Parathyroid adenoma (tissue), 2 donors: ENCODE data around the gene IDI1.
"Not testable (repeated sequence)": the region's sequence is repeated elsewhere in the genome, so short reads cannot be mapped to it uniquely, and the experiment has no call there.

Experiments used
- H2AFZ ChIP-seq: fragments of 300-600 bp; sonication (generic); one replicate; pipeline ENCODE4 v1.7.0; 2017; ENCODE audit warnings: antibody characterized with exemption, mild to moderate bottlenecking
- H3K27ac ChIP-seq: fragments of 300-600 bp; sonication (generic); one replicate; pipeline ENCODE4 v1.7.0; 2017
- H3K27me3 ChIP-seq: fragments of 300-600 bp; sonication (generic); one replicate; pipeline ENCODE4 v1.7.0; 2017; ENCODE audit warnings: low read length; ENCODE audit not compliant: control insufficient read depth, insufficient read depth
- H3K36me3 ChIP-seq: fragments of 300-600 bp; sonication (generic); one replicate; pipeline ENCODE4 v1.7.0; 2017; ENCODE audit warnings: low read length; ENCODE audit not compliant: control insufficient read depth, insufficient read depth
- H3K4me1 ChIP-seq: fragments of 300-600 bp; sonication (generic); one replicate; pipeline ENCODE4 v1.7.0; 2017; ENCODE audit warnings: control low read depth
- H3K4me2 ChIP-seq: fragments of 300-600 bp; sonication (generic); one replicate; pipeline ENCODE4 v1.7.0; 2017; ENCODE audit warnings: low read length
- H3K4me3 ChIP-seq: fragments of 300-600 bp; sonication (generic); one replicate; pipeline ENCODE4 v1.7.0; 2017; ENCODE audit warnings: low read depth, low read length
- H3K79me2 ChIP-seq: fragments of 300-600 bp; sonication (generic); one replicate; pipeline ENCODE4 v1.7.0; 2017; ENCODE audit warnings: control low read depth
- H3K9ac ChIP-seq: fragments of 300-600 bp; sonication (generic); one replicate; pipeline ENCODE4 v1.7.0; 2017; ENCODE audit warnings: mild to moderate bottlenecking
- H3K9me3 ChIP-seq: fragments of 300-600 bp; sonication (generic); one replicate; pipeline ENCODE4 v1.7.0; 2017; ENCODE audit warnings: low read length; ENCODE audit not compliant: control insufficient read depth
- CTCF ChIP-seq: fragments of 300-600 bp; sonication (generic); IDR thresholded peaks from one replicate; pipeline ENCODE4 v1.7.0; 2017; ENCODE audit warnings: antibody characterized with exemption, mild to moderate bottlenecking
- donor health status: primary hyperparathyroidism.

IDI1 gene

GRCh38 chr10:1074748-1075308 is 25.9 kb upstream of the IDI1 start:
- no peak for TF ChIP-seq CTCF
- no peaks in the 10 kb centered on the region for H3K27me3 ChIP-seq
- no peak overlapping the region for H3K9ac ChIP-seq
- peaks cover 8% of the 10 kb centered on the region for H3K79me2 ChIP-seq
- no peak overlapping the region for H2AFZ ChIP-seq
- no peaks in the 10 kb centered on the region for H3K4me1 ChIP-seq
- no peak overlapping the region for H3K4me2 ChIP-seq
- no peak overlapping the region for H3K27ac ChIP-seq
- no peaks in the 10 kb centered on the region for H3K36me3 ChIP-seq
- no peak overlapping the region for H3K4me3 ChIP-seq
- H3K9me3 ChIP-seq = no peaks in the 10 kb centered on the region

- H3K4me2 ChIP-seq = no peak overlapping the region
- H3K9me3 ChIP-seq = no peaks in the 10 kb centered on the region
- no peak overlapping the region for H3K27ac ChIP-seq
- no peaks in the 10 kb centered on the region for H3K36me3 ChIP-seq
- peaks cover 8% of the 10 kb centered on the region for H3K79me2 ChIP-seq
- TF ChIP-seq CTCF = no peak
- H3K4me3 ChIP-seq = no peak overlapping the region
- H3K27me3 ChIP-seq = no peaks in the 10 kb centered on the region
- H2AFZ ChIP-seq = no peak overlapping the region
- H3K9ac ChIP-seq = no peak overlapping the region
- no peaks in the 10 kb centered on the region for H3K4me1 ChIP-seq
Observed at GRCh38 chr10:1074052-1074747, 25.3 kb upstream of the IDI1 start.

- no peaks in the 10 kb centered on the region for H3K4me1 ChIP-seq
- no peak for TF ChIP-seq CTCF
- H3K27ac ChIP-seq = no peak overlapping the region
- no peak overlapping the region for H3K9ac ChIP-seq
- H3K36me3 ChIP-seq = no peaks in the 10 kb centered on the region
- H3K4me2 ChIP-seq = no peak overlapping the region
- H3K27me3 ChIP-seq = no peaks in the 10 kb centered on the region
- peaks cover 19% of the 10 kb centered on the region for H3K79me2 ChIP-seq
- H2AFZ ChIP-seq = no peak overlapping the region
- no peaks in the 10 kb centered on the region for H3K9me3 ChIP-seq
- H3K4me3 ChIP-seq = no peak overlapping the region
Observed at GRCh38 chr10:1070919-1071318, 22.0 kb upstream of the IDI1 start.

GRCh38 chr10:1068380-1069361 is 19.8 kb upstream of the IDI1 start:
- Histone ChIP-seq H3K9ac (no peak overlapping the region), H3K4me2 (no peak overlapping the region), H3K27ac (no peak overlapping the region), H3K4me1 (no peaks in the 10 kb centered on the region), H2AFZ (no peak overlapping the region), H3K79me2 (peaks cover 20% of the 10 kb centered on the region), H3K9me3 (no peaks in the 10 kb centered on the region), H3K36me3 (no peaks in the 10 kb centered on the region), H3K4me3 (no peak overlapping the region), H3K27me3 (no peaks in the 10 kb centered on the region)
- no peak for TF ChIP-seq CTCF

GRCh38 chr10:1066734-1067133 is 17.8 kb upstream of the IDI1 start:
- H3K9me3 ChIP-seq, H3K27ac ChIP-seq, H2AFZ ChIP-seq, H3K4me1 ChIP-seq, H3K9ac ChIP-seq, H3K4me2 ChIP-seq, H3K4me3 ChIP-seq, H3K27me3 ChIP-seq, H3K36me3 ChIP-seq: not testable (repeated sequence)
- peaks cover 22% of the 10 kb centered on the region for H3K79me2 ChIP-seq
